Psoas muscle (tissue), 8 donors: ENCODE results near the gene ASB3. TPM values are rescaled to one million over a fixed set of nuclear protein-coding genes. Genes with fewer than 3 reads are reported as not detected.
"Not testable (repeated sequence)": the region's sequence is repeated elsewhere in the genome, so short reads cannot be mapped to it uniquely, and the experiment has no call there.

ENCODE experiments used
- ATAC-seq, 4 donors: fragments of 200-7000 bp; cut with Tn5 transposase; one replicate each; pipeline ENCODE4 v1.9.1; 2020; ENCODE audit warnings: moderate library complexity in 3 of 4, mild to moderate bottlenecking in 2 of 4
- DNase-seq, 2 donors: peaks; one replicate each; pipeline ENCODE4 v3.0.0-alpha.2; 2020
- H3K27ac ChIP-seq: fragments of 200-600 bp; one replicate; pipeline ENCODE4 v1.8.0; 2022
- H3K27me3 ChIP-seq, 3 donors: fragments of 200-600 bp in 1 of 3; one replicate each; pipeline versions ENCODE4 v1.6.1 to v1.8.0; 2013 to 2022; ENCODE audit warnings: low read length in 2 of 3, mild to moderate bottlenecking in 2 of 3, moderate library complexity in 1 of 3; ENCODE audit not compliant: insufficient read depth in 3 of 3
- H3K36me3 ChIP-seq, 2 donors: fragments of 200-600 bp in 1 of 2; one replicate each; pipeline versions ENCODE4 v1.6.1 to v1.8.0; 2013 to 2022; ENCODE audit warnings: low read depth in 1 of 2, mild to moderate bottlenecking in 1 of 2, moderate library complexity in 1 of 2; ENCODE audit not compliant: insufficient read depth in 1 of 2
- H3K4me1 ChIP-seq: fragments of 200-600 bp; one replicate; pipeline ENCODE4 v1.8.0; 2022
- H3K4me3 ChIP-seq: fragments of 200-600 bp; one replicate; pipeline ENCODE4 v1.8.0; 2022; ENCODE audit warnings: mild to moderate bottlenecking
- H3K9me3 ChIP-seq: fragments of 200-600 bp; one replicate; pipeline ENCODE4 v1.8.0; 2022
- CTCF ChIP-seq: fragments of 200-600 bp; IDR thresholded peaks from one replicate; pipeline ENCODE4 v1.8.0; 2022; ENCODE audit warnings: antibody characterized with exemption
- WGBS, 3 donors: extraction: QIAGEN DNeasy Blood & Tissue Kit; methylation state at CpG; one replicate each; pipeline versions ENCODE4 v1.1.6 to v1.1.7; 2013; 5-methylcytosine and 5-hydroxymethylcytosine counted together
- intact Hi-C, 2 donors: fragments of 100-400 bp; cut with DNase I; formaldehyde crosslinking; loops; one replicate each; pipeline versions ENCODE4 v1.11.0 to v1.14.2; 2022
- polyA plus RNA-seq, 3 donors: library from polyadenylated mRNA; stranded (reverse); fragments of 200-250 nt; gene quantifications; one replicate each; pipeline ENCODE4 v1.2.3, GENCODE V29; 2013
- total RNA-seq, 4 donors: library from RNA; stranded (reverse); fragmentation: NEBNext Ultra II Directional in 2 of 4; extraction: Animal tissue kit (Norgen Biotek cat#: 25700) in 2 of 4; gene quantifications; one replicate each; pipeline versions ENCODE4 v1.2.1 to v1.2.4, GENCODE V29; 2021 to 2023
- donor health status: healthy with polysubstance abuse.
- donor health status: DM: no; HTN: no; CAD: no; lungs with moderate emphysema.
- donor health status: Bipolar disorder and iron deficiency.
- donor health status: healthy.
- donor health status: DM: yes; HTN: yes; CAD: no.
- donor health status: DM: no; HTN: no; CAD: no.
- donor health status: DM: no; HTN: no; CAD: no.
- donor health status: DM: yes; HTN: yes; CAD: no.

The ASB3 gene
- total and polyA plus RNA-seq, 7 donors: 2.9 to 6.8 (median 5.1) TPM

- peaks cover 0 to 14% of the 10 kb centered on the region in 2 donors for H3K36me3 ChIP-seq
- intact Hi-C loops: no loop called here
- peaks cover 3% of the 10 kb centered on the region for H3K9me3 ChIP-seq
- H3K4me1 ChIP-seq: no peaks in the 10 kb centered on the region
- no peak for DNase-seq
- no peak overlapping the region for H3K27ac ChIP-seq
- no peak for ATAC-seq
- no peak for TF ChIP-seq CTCF
- H3K27me3 ChIP-seq: no peaks in the 10 kb centered on the region
- no peak overlapping the region for H3K4me3 ChIP-seq
- WGBS, 3 donors: 61 to 80% (median 79%) methylated on average over 1 of the region's 1 CpG
Measured at GRCh38 chr2:53729143-53729762, 57.5 kb downstream of the ASB3 start.

DNA sequence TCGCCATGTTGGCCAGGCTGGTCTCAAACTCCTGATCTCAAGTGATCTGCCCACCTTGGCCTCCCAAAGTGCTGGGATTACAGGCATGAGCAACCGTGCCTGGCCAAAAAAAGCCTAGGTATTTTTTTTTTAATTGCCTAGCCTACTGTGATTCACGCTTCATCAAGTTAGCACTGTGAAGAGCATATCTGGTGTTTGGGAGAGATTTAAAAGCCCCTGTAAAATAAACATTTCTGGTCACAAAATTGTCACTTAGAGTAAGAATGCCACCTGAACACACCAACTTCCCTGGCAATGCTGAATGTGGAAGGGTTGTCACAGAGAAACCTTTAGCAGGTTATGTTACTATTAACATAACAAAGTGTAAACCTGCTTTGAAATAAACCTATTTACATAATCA is 58.8 kb downstream of the ASB3 start:
- H3K4me3 ChIP-seq: no peak overlapping the region
- no peaks in the 10 kb centered on the region for H3K4me1 ChIP-seq
- ATAC-seq: no peak
- no peak for DNase-seq
- WGBS, 3 donors: 91 to 94% (median 94%) methylated on average over 3 of the region's 3 CpGs
- H3K27ac ChIP-seq: no peak overlapping the region
- intact Hi-C loops: no loop called here
- H3K9me3 ChIP-seq: peaks cover 3% of the 10 kb centered on the region
- TF ChIP-seq CTCF: no peak
- H3K36me3 ChIP-seq: peaks cover 0 to 14% of the 10 kb centered on the region in 2 donors
- no peaks in the 10 kb centered on the region for H3K27me3 ChIP-seq

GRCh38 chr2:53725662-53726061 is 61.1 kb downstream of the ASB3 start:
- no peak overlapping the region for H3K4me3 ChIP-seq
- WGBS, 3 donors: 93 to 95% (median 93%) methylated on average over 4 of the region's 4 CpGs
- ATAC-seq (no peak), DNase-seq (no peak)
- no peaks in the 10 kb centered on the region for H3K27me3 ChIP-seq
- H3K36me3 ChIP-seq: peaks cover 0 to 14% of the 10 kb centered on the region in 2 donors
- no peak overlapping the region for H3K27ac ChIP-seq
- peaks cover 3% of the 10 kb centered on the region for H3K9me3 ChIP-seq
- intact Hi-C loops: no loop called here
- H3K4me1 ChIP-seq: no peaks in the 10 kb centered on the region
- no peak for TF ChIP-seq CTCF

- no peak for DNase-seq
Measured at GRCh38 chr2:53724536-53724935, 62.2 kb downstream of the ASB3 start.

DNA sequence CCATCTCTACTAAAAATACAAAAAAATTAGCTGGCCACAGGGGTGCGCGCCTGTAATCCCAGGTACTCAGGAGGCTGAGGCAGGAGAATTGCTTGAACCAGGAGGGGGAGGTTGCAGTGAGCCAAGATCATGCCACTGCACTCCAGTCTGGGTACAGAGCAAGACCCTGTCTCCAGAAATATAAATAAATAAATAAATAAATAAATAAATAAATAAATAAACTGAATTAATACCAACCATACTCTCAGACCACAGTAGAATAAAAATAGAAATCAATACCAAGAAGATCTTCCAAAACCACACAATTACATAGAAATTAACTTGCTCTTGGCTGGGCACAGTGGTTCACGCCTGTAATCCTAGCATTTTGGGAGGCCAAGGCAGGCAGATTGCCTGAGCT is 65.8 kb downstream of the ASB3 start:
- H3K4me1 ChIP-seq, H3K27me3 ChIP-seq, ATAC-seq, H3K9me3 ChIP-seq, H3K4me3 ChIP-seq, intact Hi-C loops, DNase-seq, H3K27ac ChIP-seq: not testable (repeated sequence)
- H3K36me3 ChIP-seq: peaks cover 0 to 14% of the 10 kb centered on the region in 2 donors
- WGBS, 3 donors: 97 to 98% (median 98%) methylated on average over 3 of the region's 3 CpGs

More at GRCh38 chr2:53724536-53724935, 62.2 kb downstream of the ASB3 start:
- H3K4me1 ChIP-seq: no peaks in the 10 kb centered on the region
- TF ChIP-seq CTCF: no peak
- no peaks in the 10 kb centered on the region for H3K9me3 ChIP-seq
- no peak overlapping the region for H3K27ac ChIP-seq
- peaks cover 0 to 14% of the 10 kb centered on the region in 2 donors for H3K36me3 ChIP-seq
- no peak overlapping the region for H3K4me3 ChIP-seq
- ATAC-seq: no peak
- no peaks in the 10 kb centered on the region for H3K27me3 ChIP-seq
- WGBS, 3 donors: 94 to 100% (median 97%) methylated on average over 2 of the region's 2 CpGs
- intact Hi-C loops: no loop called here
